Lung (tissue), 12 donors: ENCODE measurements around the gene GLRA2. TPM values are rescaled to one million over a fixed set of nuclear protein-coding genes. Genes with fewer than 3 reads are reported as not detected.

Source experiments
- ATAC-seq: fragments of 200-7000 bp; cut with Tn5 transposase; one replicate; pipeline ENCODE4 v1.9.1; 2020; ENCODE audit warnings: moderate number of reproducible peaks; ENCODE audit not compliant: insufficient read depth, low FRiP score
- DNase-seq, 3 donors: peaks; one replicate each; pipeline ENCODE4 v3.0.0-alpha.2; 2013 to 2017
- H3K27ac ChIP-seq, 2 donors: one replicate each; pipeline ENCODE4 v1.5.1; 2013; ENCODE audit warnings: mild to moderate bottlenecking in 2 of 2, moderate library complexity in 2 of 2, control low read depth in 1 of 2, inconsistent platforms in 1 of 2, low read depth in 1 of 2, low read length in 1 of 2
- H3K27me3 ChIP-seq, 3 donors: one replicate each; pipeline ENCODE4 v1.5.1; 2013; ENCODE audit warnings: low read length in 2 of 3; ENCODE audit not compliant: control insufficient read depth in 3 of 3, insufficient read depth in 3 of 3
- H3K36me3 ChIP-seq, 4 donors: one replicate each; pipeline ENCODE4 v1.5.1; 2013; ENCODE audit warnings: low read length in 4 of 4, mild to moderate bottlenecking in 1 of 4, moderate library complexity in 1 of 4; ENCODE audit not compliant: control insufficient read depth in 4 of 4, insufficient read depth in 4 of 4
- H3K4me1 ChIP-seq, 5 donors: one replicate each; pipeline ENCODE4 v1.5.1; 2013; ENCODE audit warnings: low read length in 5 of 5, mild to moderate bottlenecking in 2 of 5, moderate library complexity in 1 of 5; ENCODE audit not compliant: control insufficient read depth in 5 of 5, insufficient read depth in 5 of 5
- H3K4me3 ChIP-seq: one replicate; pipeline ENCODE4 v1.5.1; 2013; ENCODE audit warnings: mild to moderate bottlenecking, control low read depth, moderate library complexity
- H3K9ac ChIP-seq, 2 donors: one replicate each; pipeline ENCODE4 v1.5.1; 2013; ENCODE audit warnings: low read length in 2 of 2, control low read depth in 1 of 2; ENCODE audit not compliant: insufficient read depth in 1 of 2
- H3K9me3 ChIP-seq, 4 donors: one replicate each; pipeline ENCODE4 v1.5.1; 2013; ENCODE audit warnings: low read length in 3 of 4, mild to moderate bottlenecking in 1 of 4, moderate library complexity in 1 of 4; ENCODE audit not compliant: control insufficient read depth in 4 of 4, insufficient read depth in 3 of 4
- CTCF ChIP-seq: IDR thresholded peaks from 2 replicates; pipeline ENCODE4 v1.5.1; 2012; ENCODE audit warnings: mild to moderate bottlenecking; ENCODE audit errors: control extremely low read depth, extremely low read depth
- WGBS, 2 donors: extraction: QIAGEN DNeasy Blood & Tissue Kit; methylation state at CpG; one replicate each; pipeline ENCODE4 v1.1.7; 2013; 5-methylcytosine and 5-hydroxymethylcytosine counted together
- polyA plus RNA-seq, 2 donors: library from polyadenylated mRNA; stranded (reverse); fragments of 200-250 nt; gene quantifications; one replicate each; pipeline ENCODE4 v1.2.1, GENCODE V29; 2013
- total RNA-seq, 2 donors: library from RNA; depleted of rRNA in 1 of 2; stranded (reverse); fragments of >200 nt in 1 of 2; gene quantifications; one replicate each; pipeline ENCODE4 v1.2.1, GENCODE V29; 2014 to 2021
- donor health status: control.
- donor health status: control.
- donor health status: Bipolar disorder and iron deficiency.
- donor health status: healthy.
- donor health status: DM: yes; HTN: yes; CAD: no.

The GLRA2 gene
- total and polyA plus RNA-seq, 4 donors = 0.60 TPM; not detected in 3

GRCh38 chrX:14508025-14508690 lies 21.2 kb upstream of the GLRA2 start:
- no peak overlapping the region for H3K9ac ChIP-seq
- no peak for DNase-seq
- no peaks in the 10 kb centered on the region for H3K36me3 ChIP-seq
- no peak overlapping the region for H3K4me3 ChIP-seq
- H3K27ac ChIP-seq = no peak overlapping the region
- H3K4me1 ChIP-seq = peaks cover 0 to 5% (median 0%) of the 10 kb centered on the region in 5 donors
- no peak for ATAC-seq
- H3K27me3 ChIP-seq = peaks cover 0 to 14% (median 1%) of the 10 kb centered on the region in 3 donors
- no peak for TF ChIP-seq CTCF
- H3K9me3 ChIP-seq = no peaks in the 10 kb centered on the region
- WGBS, 2 donors = 39 to 54% methylated on average over 3 of the region's 3 CpGs

- Histone ChIP-seq H3K4me3 (no peak overlapping the region), H3K27ac (no peak overlapping the region), H3K9me3 (no peaks in the 10 kb centered on the region), H3K36me3 (no peaks in the 10 kb centered on the region), H3K4me1 (peaks cover 0 to 5% (median 0%) of the 10 kb centered on the region in 5 donors), H3K27me3 (peaks cover 0 to 11% (median 0%) of the 10 kb centered on the region in 3 donors), H3K9ac (no peak overlapping the region)
- WGBS, 2 donors = 66 to 83% methylated on average over 4 of the region's 4 CpGs
- DNase-seq = no peak
- TF ChIP-seq CTCF = no peak
- no peak for ATAC-seq
Measured at GRCh38 chrX:14509325-14510057, 19.8 kb upstream of the GLRA2 start.

GRCh38 chrX:14528629-14529289 lies 577 bp upstream of the GLRA2 start:
- no peak for TF ChIP-seq CTCF
- DNase-seq = peak; percentile 71 to 76 (median 75)
- Histone ChIP-seq H3K9ac (no peak overlapping the region), H3K4me3 (no peak overlapping the region), H3K36me3 (no peaks in the 10 kb centered on the region), H3K9me3 (no peaks in the 10 kb centered on the region), H3K27ac (no peak overlapping the region), H3K27me3 (peaks cover 0 to 27% (median 0%) of the 10 kb centered on the region in 3 donors), H3K4me1 (no peaks in the 10 kb centered on the region)
- whole genome bisulfite sequencing, 2 donors = 23 to 26% methylated on average over 13 to 14 of the region's 14 CpGs
- ATAC-seq = no peak
